PC-9 (cell line): Measurements from ENCODE around the gene ITGB4. TPM values are rescaled to one million over a fixed set of nuclear protein-coding genes. Genes with fewer than 3 reads are reported as not detected.

Experiments
- BruUV-seq: library from RNA; stranded (reverse); fragments of 400-500 nt; replicated peaks from 2 replicates; lab custom pipeline; 2021; lab: Mats Ljungman, UMichigan
- CTCF ChIA-PET: fragments of 300-600 bp; sonication (Branson Sonifier 250); formaldehyde crosslinking; loops from one replicate; lab custom pipeline; 2022; ENCODE audit warnings: antibody characterized with exemption; lab: Charles Lee
- POLR2A ChIA-PET: fragments of 300-600 bp; sonication (Branson Sonifier 250); formaldehyde crosslinking; loops from one replicate; lab custom pipeline; 2022; ENCODE audit warnings: antibody characterized with exemption; ENCODE audit not compliant: unreplicated experiment; lab: Charles Lee
- DNase-seq, 2 experiments: peaks; one replicate each; pipeline versions ENCODE4 v3.0.0 to v3.0.0-alpha.2; 2015 to 2022; ENCODE audit warnings: mixed read lengths in 1 of 2
- H2AFZ ChIP-seq: fragments of 200-600 bp; sonication (generic); 2 replicates; pipeline ENCODE4 v1.8.1; 2017; ENCODE audit warnings: antibody characterized with exemption
- H3F3A ChIP-seq: fragments of 200-600 bp; sonication (generic); 2 replicates; pipeline ENCODE4 v1.8.1; 2017; ENCODE audit warnings: antibody characterized with exemption, mild to moderate bottlenecking, low read depth; ENCODE audit not compliant: insufficient read depth
- H3K27ac ChIP-seq: fragments of 200-600 bp; sonication (generic); 2 replicates; pipeline ENCODE4 v1.6.1; 2016; ENCODE audit warnings: mixed run types
- H3K27me3 ChIP-seq: fragments of 200-600 bp; sonication (generic); 2 replicates; pipeline ENCODE4 v1.6.1; 2016; ENCODE audit warnings: low read depth, mixed run types; ENCODE audit not compliant: insufficient read depth
- H3K36me3 ChIP-seq: fragments of 200-600 bp; sonication (generic); 2 replicates; pipeline ENCODE4 v1.6.1; 2016; ENCODE audit warnings: low read depth, mixed run types
- H3K4me1 ChIP-seq: fragments of 200-600 bp; sonication (generic); replicated peaks from 2 replicates; pipeline ENCODE4 v1.6.1; 2016; ENCODE audit warnings: mixed run types; ENCODE audit not compliant: insufficient read depth
- H3K4me2 ChIP-seq: fragments of 200-600 bp; sonication (generic); 2 replicates; pipeline ENCODE4 v1.6.1; 2017; ENCODE audit warnings: mixed run types
- H3K4me3 ChIP-seq: fragments of 200-600 bp; sonication (generic); 2 replicates; pipeline ENCODE4 v1.6.1; 2016; ENCODE audit warnings: mixed run types
- H3K79me2 ChIP-seq: fragments of 200-600 bp; sonication (generic); 2 replicates; pipeline ENCODE4 v1.6.1; 2017; ENCODE audit warnings: low read depth, mixed run types
- H3K9me2 ChIP-seq: fragments of 200-600 bp; sonication (generic); 2 replicates; pipeline ENCODE4 v1.8.1; 2017; ENCODE audit warnings: mild to moderate bottlenecking; ENCODE audit not compliant: insufficient read depth
- H3K9me3 ChIP-seq: fragments of 200-600 bp; sonication (generic); 2 replicates; pipeline ENCODE4 v1.8.1; 2016; ENCODE audit warnings: low read depth; ENCODE audit not compliant: insufficient read depth
- H4K20me1 ChIP-seq: fragments of 200-600 bp; sonication (generic); 2 replicates; pipeline ENCODE4 v1.8.1; 2017; ENCODE audit not compliant: insufficient read depth
- CTCF ChIP-seq: fragments of 200-600 bp; sonication (generic); conservative IDR thresholded peaks from 2 replicates; pipeline ENCODE4 v1.6.1; 2017; ENCODE audit warnings: mixed run types, antibody characterized with exemption, mild to moderate bottlenecking, moderate library complexity
- EZH2 ChIP-seq: fragments of 200-600 bp; sonication (generic); IDR thresholded peaks from 2 replicates; pipeline ENCODE4 v1.8.0; 2017; ENCODE audit warnings: antibody characterized with exemption, low read depth
- intact Hi-C: fragments of 100-400 bp; cut with micrococcal nuclease; formaldehyde crosslinking; loops from one replicate; pipeline ENCODE4 v1.10.0; 2022; ENCODE audit not compliant: unreplicated experiment
- total RNA-seq: library from RNA; stranded (reverse); gene quantifications from 2 replicates; pipeline ENCODE4 v1.2.3, GENCODE V29; 2021

Gene ITGB4
- total RNA-seq, 1 experiment from 2014 or later = 461 TPM

- Histone ChIP-seq H2AFZ (no peak overlapping the region), H3K79me2 (no peaks in the 10 kb centered on the region), H3K9me3 (no peaks in the 10 kb centered on the region), H3K27me3 (no peaks in the 10 kb centered on the region), H3K9me2 (no peaks in the 10 kb centered on the region), H3F3A (peaks cover 31% of the 10 kb centered on the region), H3K36me3 (peaks cover 4% of the 10 kb centered on the region; the same call in 1 of the 2 replicates), H3K27ac (no peak overlapping the region), H4K20me1 (0 out of 2 replicates have a peak, but pooled peaks cover 3% of the 10 kb centered on the region), H3K4me3 (no peak overlapping the region), H3K4me1 (no peaks in the 10 kb centered on the region), H3K4me2 (no peak overlapping the region)
- BruUV-seq = no TSS peak
- no peak for DNase-seq
- intact Hi-C loops = no loop called here
- CTCF ChIA-PET = no interaction called here
- POLR2A ChIA-PET = no interaction called here
- TF ChIP-seq CTCF (no peak), EZH2 (no peak)
Observed at GRCh38 chr17:75753514-75754377, 32.5 kb downstream of the ITGB4 start.

GRCh38 chr17:75754378-75755204 is 33.3 kb downstream of the ITGB4 start:
- no peak overlapping the region for H3K4me2 ChIP-seq
- no peaks in the 10 kb centered on the region for H3K27me3 ChIP-seq
- no peaks in the 10 kb centered on the region for H3K36me3 ChIP-seq
- H3K9me3 ChIP-seq = no peaks in the 10 kb centered on the region
- H3K4me3 ChIP-seq = no peak overlapping the region
- H3K27ac ChIP-seq = no peak overlapping the region
- H3K9me2 ChIP-seq = no peaks in the 10 kb centered on the region
- 0 out of 2 replicates have a peak, but pooled peaks cover 3% of the 10 kb centered on the region for H4K20me1 ChIP-seq
- H3K4me1 ChIP-seq = no peaks in the 10 kb centered on the region
- intact Hi-C loops = no loop called here
- ChIA-PET POLR2A (no interaction called here), CTCF (no interaction called here)
- H3K79me2 ChIP-seq = no peaks in the 10 kb centered on the region
- H2AFZ ChIP-seq = no peak overlapping the region
- BruUV-seq = no TSS peak
- DNase-seq = no peak
- H3F3A ChIP-seq = peaks cover 35% of the 10 kb centered on the region
- no peak for TF ChIP-seq CTCF
- TF ChIP-seq EZH2 = no peak

GRCh38 chr17:75755205-75755901 is 34.1 kb downstream of the ITGB4 start:
- ChIA-PET POLR2A (no interaction called here), CTCF (no interaction called here)
- no peaks in the 10 kb centered on the region for H3K4me1 ChIP-seq
- DNase-seq = no peak
- H4K20me1 ChIP-seq = 0 out of 2 replicates have a peak, but pooled peaks cover 3% of the 10 kb centered on the region
- H3K27ac ChIP-seq = no peak overlapping the region
- H3K27me3 ChIP-seq = no peaks in the 10 kb centered on the region
- H3K9me3 ChIP-seq = no peaks in the 10 kb centered on the region
- no peak overlapping the region for H3K4me3 ChIP-seq
- no peaks in the 10 kb centered on the region for H3K79me2 ChIP-seq
- TF ChIP-seq EZH2 (no peak), CTCF (no peak)
- peaks cover 42% of the 10 kb centered on the region for H3F3A ChIP-seq
- no TSS peak for BruUV-seq
- intact Hi-C loops = no loop called here
- H3K36me3 ChIP-seq = no peaks in the 10 kb centered on the region
- no peaks in the 10 kb centered on the region for H3K9me2 ChIP-seq
- no peak overlapping the region for H2AFZ ChIP-seq
- H3K4me2 ChIP-seq = no peak overlapping the region
